Coronary artery (tissue), 2 donors: Measurements from ENCODE around the gene DAP3.
"Not testable (repeated sequence)": the region's sequence is repeated elsewhere in the genome, so short reads cannot be mapped to it uniquely, and the experiment has no call there.

Experiments used
- DNase-seq: peaks from one replicate; pipeline ENCODE4 v3.0.0-alpha.2; 2017; ENCODE audit warnings: low spot score
- H3K27ac ChIP-seq, 2 donors: fragments of 200-600 bp; sonication (generic); one replicate each; pipeline ENCODE4 v1.5.1; 2016 to 2019
- H3K4me3 ChIP-seq: fragments of 200-600 bp; sonication (generic); 2 replicates; pipeline ENCODE4 v1.5.1; 2016; ENCODE audit warnings: mild to moderate bottlenecking, moderate library complexity
- TF ChIP-seq, protein P1 (sequence below): fragments of 200-600 bp; sonication (generic); IDR thresholded peaks from one replicate; pipeline ENCODE4 v1.5.1; 2019; ENCODE audit warnings: antibody characterized with exemption

DAP3 gene

DNA sequence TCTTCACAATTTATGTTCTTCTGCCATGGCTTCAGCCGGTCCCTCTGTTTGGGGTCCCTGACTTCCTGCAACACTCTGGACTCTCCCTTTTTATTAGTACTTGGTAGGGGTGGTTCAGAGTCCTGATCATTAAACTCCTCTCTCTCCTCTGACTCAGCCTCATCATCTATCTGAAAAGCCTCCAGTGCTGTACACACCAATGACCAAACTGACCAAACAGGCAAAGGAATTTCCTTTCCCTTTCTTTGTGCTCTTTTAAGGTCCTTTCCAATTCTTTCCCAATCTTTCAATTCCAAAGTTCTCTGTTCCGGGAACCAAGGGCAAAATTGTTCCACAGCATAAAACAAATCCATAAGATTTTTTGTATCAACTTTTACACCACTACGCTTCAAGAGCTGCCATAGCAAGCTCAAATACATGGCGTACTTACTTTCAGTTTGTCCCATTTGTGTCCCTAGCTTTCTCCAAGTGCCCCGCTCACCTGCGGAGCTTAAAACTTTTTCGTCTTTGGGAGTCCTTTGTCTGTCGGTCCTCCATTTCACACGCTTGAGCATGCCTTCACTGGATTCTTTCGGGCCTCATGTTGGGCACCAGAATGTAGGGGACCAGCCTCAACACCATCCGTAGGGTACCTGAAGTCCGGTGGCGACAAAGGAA lies 9.6 kb downstream of the DAP3 start:
- TF ChIP-seq, protein P1, sequence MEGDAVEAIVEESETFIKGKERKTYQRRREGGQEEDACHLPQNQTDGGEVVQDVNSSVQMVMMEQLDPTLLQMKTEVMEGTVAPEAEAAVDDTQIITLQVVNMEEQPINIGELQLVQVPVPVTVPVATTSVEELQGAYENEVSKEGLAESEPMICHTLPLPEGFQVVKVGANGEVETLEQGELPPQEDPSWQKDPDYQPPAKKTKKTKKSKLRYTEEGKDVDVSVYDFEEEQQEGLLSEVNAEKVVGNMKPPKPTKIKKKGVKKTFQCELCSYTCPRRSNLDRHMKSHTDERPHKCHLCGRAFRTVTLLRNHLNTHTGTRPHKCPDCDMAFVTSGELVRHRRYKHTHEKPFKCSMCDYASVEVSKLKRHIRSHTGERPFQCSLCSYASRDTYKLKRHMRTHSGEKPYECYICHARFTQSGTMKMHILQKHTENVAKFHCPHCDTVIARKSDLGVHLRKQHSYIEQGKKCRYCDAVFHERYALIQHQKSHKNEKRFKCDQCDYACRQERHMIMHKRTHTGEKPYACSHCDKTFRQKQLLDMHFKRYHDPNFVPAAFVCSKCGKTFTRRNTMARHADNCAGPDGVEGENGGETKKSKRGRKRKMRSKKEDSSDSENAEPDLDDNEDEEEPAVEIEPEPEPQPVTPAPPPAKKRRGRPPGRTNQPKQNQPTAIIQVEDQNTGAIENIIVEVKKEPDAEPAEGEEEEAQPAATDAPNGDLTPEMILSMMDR: no peak
- no peak overlapping the region for H3K4me3 ChIP-seq
- no peak overlapping the region for H3K27ac ChIP-seq
- no peak for DNase-seq

DNA sequence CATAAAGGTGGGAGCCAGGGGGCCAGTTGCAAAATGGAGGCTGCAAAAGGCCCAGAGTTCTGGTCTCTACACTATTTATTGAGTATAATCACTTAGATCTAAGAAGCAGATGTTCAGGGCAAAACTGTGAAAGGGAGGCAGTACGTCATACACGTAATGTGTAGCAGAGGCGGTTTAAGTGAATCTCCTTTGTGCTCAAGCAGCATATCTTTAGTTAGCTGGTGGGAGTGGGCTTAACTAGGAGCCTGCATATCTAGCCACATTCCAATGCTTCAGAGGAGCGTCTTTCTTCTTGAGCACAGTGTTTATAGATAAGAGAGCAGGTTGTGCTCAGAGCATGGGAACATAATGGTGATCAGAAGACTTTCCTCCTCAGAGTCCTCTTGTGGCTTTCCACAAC lies 10.2 kb downstream of the DAP3 start:
- not testable (repeated sequence) for DNase-seq, H3K4me3 ChIP-seq, H3K27ac ChIP-seq

DNA sequence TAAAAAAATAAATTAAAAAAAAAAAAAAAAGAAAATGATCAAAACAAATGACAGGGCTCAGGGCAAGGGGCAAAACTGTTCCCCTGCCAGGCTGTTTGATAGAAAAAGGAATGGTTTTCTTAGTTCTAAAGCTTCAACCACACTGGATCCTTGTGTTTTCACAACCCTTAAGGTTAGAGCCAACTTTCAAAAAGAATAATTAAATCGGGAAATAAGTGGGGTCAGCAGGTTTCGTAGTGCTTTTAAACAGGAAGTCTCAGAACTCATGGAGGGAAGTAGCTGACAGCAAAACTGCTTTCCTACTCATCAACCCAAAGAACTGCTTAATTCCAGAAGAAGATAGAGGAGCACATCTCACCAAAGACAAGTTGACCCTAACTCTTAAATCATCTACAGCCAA lies 12.8 kb downstream of the DAP3 start:
- DNase-seq, H3K27ac ChIP-seq, H3K4me3 ChIP-seq: not testable (repeated sequence)

DNA sequence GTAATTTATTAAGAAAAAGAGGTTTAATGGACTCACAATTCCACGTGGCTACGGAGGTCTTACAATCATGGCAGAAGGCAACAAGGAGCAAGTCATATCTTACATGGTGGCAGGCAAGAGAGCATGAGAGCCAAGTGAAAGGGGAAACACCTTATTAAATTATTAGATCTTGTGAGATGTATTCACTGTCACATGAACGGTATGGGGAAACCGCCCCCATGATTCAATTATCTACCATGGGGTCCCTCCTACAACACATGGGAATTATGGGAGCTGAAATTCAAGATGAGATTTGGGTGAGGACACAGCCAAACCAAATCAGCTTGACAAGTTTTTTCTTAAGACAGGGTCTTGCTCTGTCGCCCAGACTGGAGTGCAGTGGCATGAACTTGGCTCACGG lies 14.3 kb downstream of the DAP3 start:
- no peak for DNase-seq
- TF ChIP-seq, protein P1: no peak
- Histone ChIP-seq H3K4me3 (no peak overlapping the region), H3K27ac (no peak overlapping the region)

DNA sequence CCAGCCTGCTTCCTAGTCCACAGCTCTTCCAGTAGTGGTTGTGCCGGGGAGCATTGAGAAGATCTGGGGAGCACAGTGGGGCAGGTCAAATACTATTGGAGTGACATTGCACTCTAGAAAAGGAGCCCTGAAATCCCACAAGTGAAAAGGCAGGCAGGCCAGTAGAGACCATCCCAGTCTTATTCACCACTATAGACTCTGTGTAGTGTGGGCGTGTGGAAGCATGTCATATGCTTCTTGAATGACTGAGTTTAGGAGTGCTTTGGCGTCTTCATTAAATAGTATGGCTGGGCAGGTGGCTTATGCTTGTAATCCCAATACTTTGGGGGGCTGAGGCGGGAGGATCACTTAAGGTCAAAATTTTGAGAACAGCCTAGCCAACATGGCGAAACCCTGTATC lies 15.5 kb downstream of the DAP3 start:
- H3K4me3 ChIP-seq, H3K27ac ChIP-seq, DNase-seq: not testable (repeated sequence)

DNA sequence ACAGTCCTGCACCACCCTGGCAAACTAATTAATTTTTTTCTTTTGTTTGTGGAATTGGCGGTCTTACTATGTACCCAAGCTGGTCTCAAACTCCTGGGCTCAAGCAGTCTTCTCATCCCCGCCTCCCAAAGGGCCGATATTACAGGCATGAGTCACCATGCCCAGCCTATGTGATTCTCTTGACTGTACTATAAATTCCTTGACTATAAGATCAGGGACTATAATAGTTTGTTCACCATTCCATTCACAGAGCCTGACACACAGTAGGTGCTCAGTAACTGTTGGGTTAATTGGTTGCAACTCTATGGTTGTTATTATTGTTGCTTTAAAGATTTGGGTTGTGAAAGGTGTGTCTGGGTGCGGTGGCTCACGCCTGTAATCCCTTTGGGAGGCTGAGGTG lies 17.2 kb downstream of the DAP3 start:
- TF ChIP-seq, protein P1: no peak
- no peak for DNase-seq
- Histone ChIP-seq H3K27ac (no peak overlapping the region), H3K4me3 (no peak overlapping the region)

DNA sequence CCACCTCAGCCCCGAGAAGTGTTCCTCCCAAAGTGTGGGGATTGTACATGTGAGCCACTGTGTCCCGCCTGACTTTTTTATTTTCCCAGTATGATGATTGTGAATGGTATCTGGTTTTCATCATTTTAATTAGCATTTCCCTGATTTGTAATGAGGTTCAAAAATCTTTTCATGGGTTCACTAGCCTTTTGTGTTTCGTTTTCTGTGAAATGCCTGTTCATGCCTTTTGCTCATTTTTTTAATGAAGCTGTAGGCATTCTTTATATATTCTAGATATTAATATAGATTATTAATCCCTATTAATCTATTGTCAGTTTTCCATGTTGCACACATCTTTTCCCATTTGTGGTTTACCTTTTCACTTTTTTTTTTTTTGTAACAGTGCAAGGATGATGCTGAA lies 20.5 kb downstream of the DAP3 start:
- no peak overlapping the region for H3K27ac ChIP-seq
- TF ChIP-seq, protein P1: no peak
- no peak overlapping the region for H3K4me3 ChIP-seq
- DNase-seq: no peak

GRCh38 chr1:155711457-155711856 lies 22.6 kb downstream of the DAP3 start:
- not testable (repeated sequence) for H3K4me3 ChIP-seq, H3K27ac ChIP-seq, DNase-seq

DNA sequence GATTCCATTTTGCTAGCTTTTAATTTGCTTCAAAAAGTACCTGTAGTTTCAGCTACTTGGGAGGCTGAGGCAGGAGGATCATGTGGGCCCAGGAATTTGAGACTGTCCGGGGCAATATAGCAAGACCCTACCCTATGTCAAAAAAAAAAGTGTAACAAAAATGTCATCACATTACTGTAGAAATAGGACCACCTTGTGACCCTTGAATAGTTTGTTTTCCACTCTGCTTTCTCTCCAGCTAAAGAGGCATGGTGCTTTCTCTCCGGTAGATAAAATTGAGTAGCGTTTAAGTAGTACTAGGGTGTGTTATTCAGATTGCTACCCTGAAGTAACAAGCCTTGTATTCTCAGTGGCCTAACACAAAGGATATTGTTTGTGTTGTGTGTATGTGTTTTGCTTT lies 23.7 kb downstream of the DAP3 start:
- not testable (repeated sequence) for H3K27ac ChIP-seq, H3K4me3 ChIP-seq, DNase-seq

DNA sequence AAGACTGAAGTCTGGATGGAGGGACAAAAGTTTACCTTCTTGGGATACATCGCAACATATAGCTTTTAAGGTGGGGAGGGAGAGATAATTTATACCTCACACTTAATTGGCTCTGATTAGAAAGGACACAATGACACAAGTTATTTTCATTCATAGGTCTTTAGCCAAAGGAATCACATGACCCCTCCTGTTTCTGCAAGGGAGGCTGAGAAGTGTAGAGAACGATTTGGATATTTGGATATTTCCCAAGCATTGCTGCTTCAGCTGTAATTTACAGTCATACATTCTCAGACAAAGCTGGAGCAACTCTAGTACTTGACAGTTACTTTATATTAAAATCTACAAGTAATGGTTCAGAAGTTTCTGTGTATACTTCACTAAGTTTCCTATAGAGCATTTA lies 24.2 kb downstream of the DAP3 start:
- Histone ChIP-seq H3K27ac (no peak overlapping the region), H3K4me3 (no peak overlapping the region)
- TF ChIP-seq, protein P1: no peak
- DNase-seq: no peak

GRCh38 chr1:155715056-155715455 lies 26.2 kb downstream of the DAP3 start:
- not testable (repeated sequence) for H3K4me3 ChIP-seq, H3K27ac ChIP-seq, DNase-seq
